ENCODE results near the gene EIF4EBP2. TPM values are rescaled to one million over a fixed set of nuclear protein-coding genes. Genes with fewer than 3 reads are reported as not detected.

Gene EIF4EBP2
- total RNA-seq, 1 donor from 2014 or later, result 47.4 TPM

DNA sequence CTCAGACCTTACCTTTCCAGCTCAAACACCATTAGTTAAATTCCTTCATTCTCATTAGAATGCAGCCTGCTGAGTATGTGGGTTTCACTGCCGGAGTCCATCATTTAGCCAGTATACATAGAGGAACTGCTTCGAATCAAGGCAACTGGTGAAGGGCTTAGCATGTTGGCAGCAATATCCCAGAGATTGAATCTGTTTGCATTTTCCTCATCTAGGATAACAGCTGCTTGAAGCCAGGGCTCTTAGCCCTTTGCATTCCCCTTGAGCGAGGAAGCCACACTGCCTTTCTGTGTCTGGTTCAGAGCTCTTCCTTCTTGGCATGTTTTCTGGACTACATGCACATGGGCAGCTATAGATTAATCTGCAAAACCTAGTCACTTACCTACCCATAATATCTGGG lies 22.9 kb downstream of the EIF4EBP2 start:
- intact Hi-C loops (cut with DNase I), result no loop called here
- Histone ChIP-seq H3K27me3 (no peaks in the 10 kb centered on the region), H3K4me1 (peaks cover 22% of the 10 kb centered on the region), H3K9me3 (no peaks in the 10 kb centered on the region), H3K4me3 (no peak overlapping the region), H3K27ac (no peak overlapping the region), H3K36me3 (peaks cover under 1 to 60% of the 10 kb centered on the region in 2 donors)
- TF ChIP-seq POLR2A (IDR thresholded peaks at IDR 0.05) (no peak), POLR2AphosphoS5 (IDR thresholded peaks at IDR 0.05; ENCODE audit: insufficient read depth in 1 of 2, low read depth in 1 of 2) (no peak)
- TF ChIP-seq, protein P1, sequence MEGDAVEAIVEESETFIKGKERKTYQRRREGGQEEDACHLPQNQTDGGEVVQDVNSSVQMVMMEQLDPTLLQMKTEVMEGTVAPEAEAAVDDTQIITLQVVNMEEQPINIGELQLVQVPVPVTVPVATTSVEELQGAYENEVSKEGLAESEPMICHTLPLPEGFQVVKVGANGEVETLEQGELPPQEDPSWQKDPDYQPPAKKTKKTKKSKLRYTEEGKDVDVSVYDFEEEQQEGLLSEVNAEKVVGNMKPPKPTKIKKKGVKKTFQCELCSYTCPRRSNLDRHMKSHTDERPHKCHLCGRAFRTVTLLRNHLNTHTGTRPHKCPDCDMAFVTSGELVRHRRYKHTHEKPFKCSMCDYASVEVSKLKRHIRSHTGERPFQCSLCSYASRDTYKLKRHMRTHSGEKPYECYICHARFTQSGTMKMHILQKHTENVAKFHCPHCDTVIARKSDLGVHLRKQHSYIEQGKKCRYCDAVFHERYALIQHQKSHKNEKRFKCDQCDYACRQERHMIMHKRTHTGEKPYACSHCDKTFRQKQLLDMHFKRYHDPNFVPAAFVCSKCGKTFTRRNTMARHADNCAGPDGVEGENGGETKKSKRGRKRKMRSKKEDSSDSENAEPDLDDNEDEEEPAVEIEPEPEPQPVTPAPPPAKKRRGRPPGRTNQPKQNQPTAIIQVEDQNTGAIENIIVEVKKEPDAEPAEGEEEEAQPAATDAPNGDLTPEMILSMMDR (IDR thresholded peaks at IDR 0.05), result no peak
- DNase-seq (ENCODE audit: extremely low spot score in 2 of 2), result no peak

DNA sequence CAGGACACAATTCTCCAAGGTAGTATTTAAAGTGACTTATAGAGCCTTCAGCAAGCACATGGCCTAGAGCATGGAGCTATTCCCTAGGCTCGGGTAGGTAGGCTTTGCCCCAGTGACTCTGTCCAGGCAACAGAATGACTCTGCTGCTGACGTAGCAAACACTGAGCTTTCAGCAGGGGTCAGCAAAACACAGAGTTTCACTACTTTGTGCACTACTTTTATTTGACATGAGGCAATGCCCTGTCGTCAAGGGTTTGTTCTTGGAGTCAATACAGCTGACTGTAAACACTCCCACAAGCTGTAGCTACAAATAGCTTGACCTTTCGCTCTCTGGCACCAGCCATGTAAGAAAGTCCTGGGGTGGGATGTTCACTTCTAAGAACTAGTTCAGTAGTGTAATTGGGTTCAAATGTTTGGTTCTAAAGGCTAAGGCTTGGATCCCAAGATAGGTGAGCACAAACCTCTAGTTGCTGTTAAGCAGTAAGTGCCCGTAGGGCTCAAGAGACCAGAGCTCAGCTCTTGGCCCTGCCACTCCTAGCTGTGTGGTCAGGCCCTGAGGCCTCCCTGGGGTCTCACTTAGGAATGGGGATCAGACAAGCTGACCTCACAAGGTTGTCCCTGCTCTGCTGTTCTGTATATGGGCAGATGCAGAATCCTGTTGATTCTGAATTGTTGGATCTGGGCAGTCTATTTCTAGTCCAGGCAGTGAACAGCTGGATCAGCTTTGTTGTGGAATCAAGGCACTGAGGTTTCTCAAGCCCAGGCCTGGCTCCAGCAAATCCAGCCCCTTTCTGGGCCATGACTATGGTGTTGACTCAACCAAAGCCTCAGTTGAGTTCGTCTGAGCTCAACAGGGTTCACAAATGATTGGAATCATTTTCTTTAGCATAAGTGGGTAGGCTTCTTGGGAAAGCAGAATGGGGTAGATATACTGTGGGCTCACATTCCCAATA lies 26.8 kb downstream of the EIF4EBP2 start:
- TF ChIP-seq POLR2A (IDR thresholded peaks at IDR 0.05), result no peak
- TF ChIP-seq, protein P1 (IDR thresholded peaks at IDR 0.05), result peak in 1 of 3 experiments; percentile 15
- peak; percentile 34 to 76 for TF ChIP-seq POLR2AphosphoS5 (IDR thresholded peaks at IDR 0.05; ENCODE audit: insufficient read depth in 1 of 2, low read depth in 1 of 2)
- intact Hi-C loops (cut with DNase I), result no loop called here
- Histone ChIP-seq H3K9me3 (no peaks in the 10 kb centered on the region), H3K27ac (peak overlapping the region; percentile 70), H3K4me1 (peaks cover 36% of the 10 kb centered on the region), H3K27me3 (no peaks in the 10 kb centered on the region), H3K4me3 (no peak overlapping the region), H3K36me3 (peaks cover 0 to 25% of the 10 kb centered on the region in 2 donors)
- DNase-seq (ENCODE audit: extremely low spot score in 2 of 2), result peak in 1 of 2 donors; percentile 95

DNA sequence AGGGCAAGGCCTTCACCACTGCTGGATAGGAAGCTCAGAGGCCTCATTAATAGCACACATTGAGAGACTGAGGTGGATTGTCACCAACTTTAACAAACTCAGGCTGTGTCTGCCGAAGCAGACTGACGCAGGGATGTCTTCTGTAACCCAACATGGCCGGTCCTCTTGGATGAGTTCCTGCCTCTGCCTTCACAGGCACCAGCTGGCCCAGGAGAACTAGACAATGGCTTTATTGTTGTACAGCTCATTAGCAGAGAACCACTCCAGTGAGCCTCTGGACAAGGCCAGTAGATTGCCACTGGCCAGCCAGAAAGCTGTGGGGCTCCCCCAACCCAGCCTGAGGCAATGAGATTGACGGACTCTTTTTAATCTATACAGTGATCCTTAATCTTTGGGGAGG lies 28.2 kb downstream of the EIF4EBP2 start:
- H3K27me3 ChIP-seq, result no peaks in the 10 kb centered on the region
- H3K4me3 ChIP-seq, result no peak overlapping the region
- intact Hi-C loops (cut with DNase I), result no loop called here
- peaks cover 36% of the 10 kb centered on the region for H3K4me1 ChIP-seq
- H3K36me3 ChIP-seq, result peaks cover 0 to 12% of the 10 kb centered on the region in 2 donors
- peak overlapping the region; percentile 70 for H3K27ac ChIP-seq
- H3K9me3 ChIP-seq, result no peaks in the 10 kb centered on the region
- DNase-seq (ENCODE audit: extremely low spot score in 2 of 2), result no peak
- TF ChIP-seq POLR2AphosphoS5 (IDR thresholded peaks at IDR 0.05; ENCODE audit: insufficient read depth in 1 of 2, low read depth in 1 of 2) (no peak), POLR2A (IDR thresholded peaks at IDR 0.05) (no peak)
- TF ChIP-seq, protein P1 (IDR thresholded peaks at IDR 0.05), result no peak

DNA sequence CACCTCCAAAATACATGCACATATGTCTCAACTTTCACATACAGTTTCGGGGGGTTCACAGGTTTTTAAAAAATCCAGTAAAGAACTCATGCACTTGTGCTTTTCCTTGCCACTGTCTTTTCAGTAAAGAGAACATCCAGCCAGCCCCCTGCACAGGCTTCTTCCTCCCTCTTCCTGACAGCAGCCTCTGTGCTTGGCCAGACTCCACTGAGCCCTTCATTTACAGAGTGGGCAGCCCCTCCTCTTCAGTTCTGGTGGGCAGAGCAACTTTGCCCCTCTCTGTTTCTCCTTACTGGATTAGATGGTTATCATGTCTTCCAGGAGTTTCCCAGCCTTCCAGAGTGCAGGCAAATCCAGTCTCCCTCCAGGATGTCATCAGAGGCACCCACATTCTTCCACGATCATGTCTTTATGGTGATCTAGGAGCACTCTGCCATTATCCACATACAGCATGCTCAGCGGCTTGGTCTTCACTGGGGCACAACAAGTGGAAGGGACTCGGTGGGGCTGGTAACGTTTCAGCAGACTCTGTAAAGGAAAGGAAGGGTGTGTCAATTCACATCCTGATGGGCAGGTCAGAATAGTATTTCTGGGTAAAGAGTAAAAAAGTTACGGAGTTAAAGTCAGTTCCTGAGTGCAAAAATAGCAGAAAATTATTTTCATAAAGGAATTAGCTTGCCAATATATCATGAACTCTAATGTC lies 28.8 kb downstream of the EIF4EBP2 start:
- Histone ChIP-seq H3K27ac (peak overlapping the region; percentile 10), H3K4me1 (peaks cover 36% of the 10 kb centered on the region), H3K9me3 (no peaks in the 10 kb centered on the region), H3K4me3 (no peak overlapping the region), H3K36me3 (peaks cover 0 to 6% of the 10 kb centered on the region in 2 donors), H3K27me3 (no peaks in the 10 kb centered on the region)
- no peak for DNase-seq (ENCODE audit: extremely low spot score in 2 of 2)
- intact Hi-C loops (cut with DNase I), result no loop called here
- no peak for TF ChIP-seq POLR2A (IDR thresholded peaks at IDR 0.05)

DNA sequence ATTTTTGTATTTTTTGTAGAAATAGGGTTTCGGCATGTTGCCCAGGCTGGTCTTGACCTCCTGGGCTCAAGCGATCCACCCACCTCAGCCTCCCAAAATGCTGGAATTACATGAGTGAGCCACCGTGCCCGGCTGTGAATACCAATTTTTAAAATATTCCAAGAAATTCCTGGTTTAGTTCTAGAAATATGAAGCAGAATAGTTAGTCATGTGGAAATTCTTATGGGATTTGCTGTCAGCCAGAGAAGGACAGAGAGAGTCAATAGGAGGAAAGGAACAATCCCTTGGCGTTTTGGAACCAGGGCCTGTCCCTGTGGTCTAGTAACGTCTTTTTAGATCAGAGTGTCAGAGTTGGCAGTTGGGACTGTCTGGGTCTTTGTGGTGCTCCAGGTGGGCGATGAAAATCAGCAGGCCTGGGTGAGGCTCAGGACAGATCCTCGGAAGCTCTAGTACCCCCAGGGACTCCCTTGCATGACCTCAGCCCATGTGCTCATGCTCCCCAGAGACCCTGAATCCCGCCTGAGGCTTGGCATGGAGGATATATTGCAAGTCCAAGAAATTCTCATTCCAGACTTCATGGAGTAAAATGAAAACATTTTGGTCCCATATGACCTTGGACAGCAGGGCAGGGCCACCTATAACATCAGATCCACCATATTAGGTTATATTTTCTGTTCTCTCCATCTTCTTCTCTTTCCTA lies 29.8 kb downstream of the EIF4EBP2 start:
- no peaks in the 10 kb centered on the region for H3K9me3 ChIP-seq

More for the DNA sequence above, 29.8 kb downstream of the EIF4EBP2 start:
- DNase-seq (ENCODE audit: extremely low spot score in 2 of 2), result no peak
- H3K4me3 ChIP-seq, result no peak overlapping the region
- peaks cover 36% of the 10 kb centered on the region for H3K4me1 ChIP-seq
- TF ChIP-seq, protein P1 (IDR thresholded peaks at IDR 0.05), result no peak
- TF ChIP-seq POLR2AphosphoS5 (IDR thresholded peaks at IDR 0.05; ENCODE audit: insufficient read depth in 1 of 2, low read depth in 1 of 2), result peak in 1 of 2 donors; percentile 9
- no peaks in the 10 kb centered on the region for H3K36me3 ChIP-seq
- peak overlapping the region; percentile 10 for H3K27ac ChIP-seq
- H3K27me3 ChIP-seq, result no peaks in the 10 kb centered on the region
- intact Hi-C loops (cut with DNase I), result no loop called here
